Jurkat, Clone E6-1 (cell line): ENCODE data around the gene TTBK1.

Source experiments
- DNase-seq: peaks from one replicate; pipeline ENCODE4 v3.0.0-alpha.2; 2011; ENCODE audit warnings: low read depth, low spot score
- H3K4me3 ChIP-seq: 2 replicates; pipeline ENCODE4 v1.5.1; 2011; ENCODE audit warnings: mild to moderate bottlenecking, low read length, control low read depth, moderate library complexity

TTBK1 gene

GRCh38 chr6:43221046-43221972, 22.0 kb upstream of the TTBK1 start:
- no peak overlapping the region for H3K4me3 ChIP-seq
- no peak for DNase-seq

GRCh38 chr6:43222418-43223059, 20.7 kb upstream of the TTBK1 start:
- no peak for DNase-seq
- no peak overlapping the region for H3K4me3 ChIP-seq

DNA sequence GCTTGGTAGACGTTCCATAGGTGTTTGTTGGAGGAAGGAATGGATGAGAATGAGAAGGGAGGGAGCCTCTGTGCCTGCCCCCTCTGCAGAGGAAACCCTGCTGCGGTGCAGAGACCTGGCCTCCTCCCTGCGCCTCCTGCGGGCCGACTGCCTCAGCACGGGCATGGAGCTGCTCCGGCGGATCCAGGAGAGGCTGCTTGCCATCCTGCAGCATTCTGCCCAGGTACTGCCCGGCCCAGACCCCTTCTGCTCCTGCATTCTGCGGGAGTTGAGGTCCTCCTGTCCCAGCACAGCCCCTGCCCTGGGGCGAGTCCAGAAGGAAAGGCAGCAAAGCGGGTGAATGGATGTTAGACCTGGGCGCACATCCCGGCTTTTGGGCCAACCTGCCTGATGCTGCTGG, 20.1 kb upstream of the TTBK1 start:
- DNase-seq: no peak
- no peak overlapping the region for H3K4me3 ChIP-seq

- DNase-seq: no peak
- no peak overlapping the region for H3K4me3 ChIP-seq
Observed at GRCh38 chr6:43226192-43226851, 17.0 kb upstream of the TTBK1 start.

GRCh38 chr6:43228951-43229802, 14.1 kb upstream of the TTBK1 start, which contains the start of gene DNPH1:
Gene DNPH1 (minus strand): TSS chr6:43229481. CDS start chr6:43229456, 25 bp downstream.
- peak within 1 kb of the TSS; percentile 75 for H3K4me3 ChIP-seq
- DNase-seq: peak; percentile 44

- DNase-seq: no peak
- H3K4me3 ChIP-seq: peak overlapping the region; percentile 75
Observed at GRCh38 chr6:43229803-43230620, 13.3 kb upstream of the TTBK1 start.

DNA sequence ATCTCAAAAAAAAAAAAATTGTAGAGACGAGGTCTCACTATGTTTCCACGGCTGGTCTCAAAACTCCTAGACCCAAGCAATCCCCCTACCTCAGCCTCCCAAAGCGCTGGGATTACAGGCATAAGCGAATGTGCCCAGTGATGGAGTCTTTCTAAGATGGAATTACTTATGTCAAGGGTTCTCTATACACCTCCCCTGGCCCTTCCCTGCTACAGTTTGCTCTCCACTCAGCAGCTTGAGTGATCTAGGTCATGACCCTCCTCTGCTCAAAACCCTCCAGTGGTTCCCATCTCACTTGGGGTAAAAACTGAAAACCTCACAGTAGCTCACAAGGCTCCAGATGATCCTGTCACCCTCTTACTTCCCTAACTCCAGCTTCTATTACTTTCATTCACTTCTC, 12.2 kb upstream of the TTBK1 start:
- no peak overlapping the region for H3K4me3 ChIP-seq
- DNase-seq: no peak

DNA sequence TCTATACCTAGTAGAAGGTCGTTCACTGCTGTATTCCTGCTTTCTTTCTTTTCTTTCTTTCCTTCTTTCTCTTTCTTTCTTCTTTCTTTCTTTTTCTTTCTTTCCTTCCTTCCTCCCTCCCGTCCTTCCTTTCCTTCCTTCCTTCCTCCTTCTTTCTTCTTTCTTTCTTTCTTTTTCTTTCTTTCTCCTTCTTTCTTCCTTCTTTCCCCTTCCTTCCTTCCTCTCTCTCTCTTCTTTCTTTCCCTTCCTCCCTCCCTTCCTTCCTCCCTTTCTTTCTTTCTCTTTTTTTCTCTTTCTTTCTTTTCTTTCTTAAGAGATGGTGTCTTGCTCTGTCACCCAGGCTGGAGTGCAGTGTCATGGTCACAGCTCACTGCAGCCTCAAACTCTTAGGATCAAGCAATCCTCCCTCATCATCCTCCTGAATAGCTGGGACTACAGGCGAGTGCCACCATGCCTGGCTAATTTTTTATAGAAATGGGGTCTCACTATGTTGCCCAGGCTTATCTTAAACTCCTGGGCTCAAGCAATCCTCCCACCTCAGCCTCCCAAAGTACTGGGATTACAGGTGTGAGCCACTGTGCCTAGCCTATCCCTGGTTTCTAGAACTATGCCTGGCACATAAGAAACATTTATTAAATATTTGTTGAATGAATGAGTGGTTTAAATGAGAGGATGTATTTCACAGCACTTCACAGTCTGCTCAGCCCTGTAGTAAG, 11.4 kb upstream of the TTBK1 start:
- H3K4me3 ChIP-seq: no peak overlapping the region

DNA sequence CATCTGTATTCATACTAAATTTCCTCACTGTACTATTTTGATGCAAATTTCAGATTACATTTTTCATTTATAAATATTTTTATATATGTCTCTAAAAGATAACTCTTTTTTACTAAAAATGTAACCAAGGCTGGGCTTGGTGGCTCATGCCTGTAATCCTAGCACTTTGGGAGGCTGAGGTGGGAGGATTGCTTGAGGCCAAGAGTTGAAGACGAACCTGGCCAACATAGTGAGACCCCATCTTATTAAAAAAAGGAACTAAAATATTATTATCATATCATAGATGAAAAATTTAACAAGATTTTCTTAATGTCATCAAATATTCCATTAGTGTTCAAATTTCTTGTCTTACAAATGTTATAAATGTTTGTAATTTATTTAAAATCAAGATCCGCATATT, 7.4 kb upstream of the TTBK1 start:
- no peak overlapping the region for H3K4me3 ChIP-seq
- no peak for DNase-seq

More for the DNA sequence above, 11.4 kb upstream of the TTBK1 start:
- DNase-seq: no peak

- no peak overlapping the region for H3K4me3 ChIP-seq
- DNase-seq: no peak
Observed at GRCh38 chr6:43239054-43239453, 4.2 kb upstream of the TTBK1 start.

- DNase-seq: no peak
Observed at GRCh38 chr6:43240950-43241349, 2.3 kb upstream of the TTBK1 start.

GRCh38 chr6:43241446-43241845, 1.8 kb upstream of the TTBK1 start:
- no peak overlapping the region for H3K4me3 ChIP-seq
- DNase-seq: no peak

More at GRCh38 chr6:43240950-43241349, 2.3 kb upstream of the TTBK1 start:
- H3K4me3 ChIP-seq: no peak overlapping the region

GRCh38 chr6:43243664-43244321, 512 bp downstream of the TTBK1 start:
- H3K4me3 ChIP-seq: no peak overlapping the region
- DNase-seq: no peak

- H3K4me3 ChIP-seq: peak overlapping the region; percentile 68
- no peak for DNase-seq
Observed at GRCh38 chr6:43246301-43247113, 3.2 kb downstream of the TTBK1 start.

GRCh38 chr6:43247114-43247999, 4.1 kb downstream of the TTBK1 start:
- H3K4me3 ChIP-seq: peak overlapping the region; percentile 68
- peak; percentile 66 for DNase-seq
